ENCODE measurements around the gene CACFD1. TPM values are rescaled to one million over a fixed set of nuclear protein-coding genes. Genes with fewer than 3 reads are reported as not detected.

CACFD1 gene
- total RNA-seq, 4 donors from 2014 or later, result 2.3 to 21.6 (median 5.2) TPM

- H3K9me3 ChIP-seq, result no peaks in the 10 kb centered on the region
- TF ChIP-seq POLR2A (IDR thresholded peaks at IDR 0.05), result no peak
- TF ChIP-seq CTCF (IDR thresholded peaks at IDR 0.05), result no peak
- no peak overlapping the region for H3K4me3 ChIP-seq
- intact Hi-C loops (cut with DNase I; ENCODE audit: low total_unique reads), result no loop called here
- no peaks in the 10 kb centered on the region for H3K36me3 ChIP-seq
- no peaks in the 10 kb centered on the region for H3K27me3 ChIP-seq
- no peaks in the 10 kb centered on the region for H3K4me1 ChIP-seq
- DNase-seq, result no peak
- no peak overlapping the region for H3K27ac ChIP-seq
Observed at GRCh38 chr9:133490865-133491655, 31.3 kb downstream of the CACFD1 start.

- TF ChIP-seq CTCF (IDR thresholded peaks at IDR 0.05), result no peak
- TF ChIP-seq POLR2A (IDR thresholded peaks at IDR 0.05), result no peak
Observed at GRCh38 chr9:133491656-133491925, 31.8 kb downstream of the CACFD1 start.

GRCh38 chr9:133492061-133493021 lies 32.6 kb downstream of the CACFD1 start:
- Histone ChIP-seq H3K27ac (peak overlapping the region; percentile 38 to 54), H3K4me1 (no peaks in the 10 kb centered on the region), H3K4me3 (no peak overlapping the region), H3K9me3 (no peaks in the 10 kb centered on the region), H3K36me3 (no peaks in the 10 kb centered on the region), H3K27me3 (no peaks in the 10 kb centered on the region)
- TF ChIP-seq CTCF (IDR thresholded peaks at IDR 0.05), result no peak
- TF ChIP-seq POLR2A (IDR thresholded peaks at IDR 0.05), result no peak
- intact Hi-C loops (cut with DNase I; ENCODE audit: low total_unique reads), result no loop called here
- DNase-seq, result no peak

More at GRCh38 chr9:133491656-133491925, 31.8 kb downstream of the CACFD1 start:
- no peaks in the 10 kb centered on the region for H3K9me3 ChIP-seq
- no peak for DNase-seq
- intact Hi-C loops (cut with DNase I; ENCODE audit: low total_unique reads), result no loop called here
- H3K4me1 ChIP-seq, result no peaks in the 10 kb centered on the region
- no peak overlapping the region for H3K4me3 ChIP-seq
- H3K27me3 ChIP-seq, result no peaks in the 10 kb centered on the region
- peak overlapping the region in 1 of 2 donors; percentile 54 for H3K27ac ChIP-seq
- H3K36me3 ChIP-seq, result no peaks in the 10 kb centered on the region

GRCh38 chr9:133493428-133493827 lies 33.6 kb downstream of the CACFD1 start:
- H3K9me3 ChIP-seq, result no peaks in the 10 kb centered on the region
- TF ChIP-seq CTCF (IDR thresholded peaks at IDR 0.05) (no peak), POLR2A (IDR thresholded peaks at IDR 0.05) (no peak)
- no peak for DNase-seq
- H3K27me3 ChIP-seq, result no peaks in the 10 kb centered on the region
- no peaks in the 10 kb centered on the region for H3K4me1 ChIP-seq
- intact Hi-C loops (cut with DNase I; ENCODE audit: low total_unique reads), result no loop called here
- no peaks in the 10 kb centered on the region for H3K36me3 ChIP-seq
- peak overlapping the region in 1 of 2 donors; percentile 23 for H3K27ac ChIP-seq
- H3K4me3 ChIP-seq, result no peak overlapping the region

Data from uterus (tissue), 4 donors.